HL-60 (cell line): Measurements from ENCODE around the gene SHROOM1.

Experiments
- CTCF ChIP-seq: IDR thresholded peaks from one replicate; pipeline ENCODE4 v1.5.1; 2011; ENCODE audit warnings: low read length, control low read depth, inconsistent platforms; ENCODE audit not compliant: insufficient read depth
- GABPA ChIP-seq: IDR thresholded peaks from 2 replicates; pipeline ENCODE4 v1.6.1; 2012; ENCODE audit warnings: low read depth
- POLR2AphosphoS5 ChIP-seq: IDR thresholded peaks from 2 replicates; pipeline ENCODE4 v1.6.1; 2012; ENCODE audit warnings: low read depth
- REST ChIP-seq: IDR thresholded peaks from 2 replicates; pipeline ENCODE4 v1.6.1; 2012; ENCODE audit warnings: low read depth; ENCODE audit not compliant: insufficient replicate concordance

- TF ChIP-seq REST (no peak), CTCF (no peak), POLR2AphosphoS5 (no peak), GABPA (no peak)
Measured at GRCh38 chr5:132814503-132815294, 15.7 kb downstream of the SHROOM1 start.
